Activated naive CD4-positive, alpha-beta T cell (primary cell): ENCODE data around the gene IL1RL2.

ENCODE experiments used
- DNase-seq, 4 experiments: peaks; one replicate each; lab custom pipeline; 2025; lab: John Stamatoyannopoulos, UW

Gene IL1RL2

GRCh38 chr2:102186791-102187495, at the start of gene IL1RL2:
IL1RL2 (plus strand) TSS chr2:102187023; CDS start chr2:102187868, 845 bp downstream.
- no peak for DNase-seq

GRCh38 chr2:102137138-102137537, 49.7 kb upstream of the IL1RL2 start:
- DNase-seq: no peak

- DNase-seq: no peak
Measured at GRCh38 chr2:102138331-102138730, 48.5 kb upstream of the IL1RL2 start.

GRCh38 chr2:102139851-102140250, 47.0 kb upstream of the IL1RL2 start:
- no peak for DNase-seq

- DNase-seq: no peak
Measured at GRCh38 chr2:102140377-102140776, 46.4 kb upstream of the IL1RL2 start.

GRCh38 chr2:102141011-102141943, 45.5 kb upstream of the IL1RL2 start:
- DNase-seq: no peak

GRCh38 chr2:102141970-102142828, 44.6 kb upstream of the IL1RL2 start, which contains the start of gene IL1R1:
IL1R1 (plus strand) TSS chr2:102142746; CDS start chr2:102157725, 14,979 bp downstream.
- no peak for DNase-seq

- no peak for DNase-seq
Measured at GRCh38 chr2:102142829-102143449, 43.9 kb upstream of the IL1RL2 start.

- DNase-seq: no peak
Measured at GRCh38 chr2:102143450-102143985, 43.3 kb upstream of the IL1RL2 start.

GRCh38 chr2:102144128-102144527, 42.7 kb upstream of the IL1RL2 start:
- DNase-seq: no peak

GRCh38 chr2:102145107-102145506, 41.7 kb upstream of the IL1RL2 start:
- DNase-seq: no peak

- DNase-seq: no peak
Measured at GRCh38 chr2:102145934-102146333, 40.9 kb upstream of the IL1RL2 start.

- no peak for DNase-seq
Measured at GRCh38 chr2:102147935-102148334, 38.9 kb upstream of the IL1RL2 start.

GRCh38 chr2:102149243-102149642, 37.6 kb upstream of the IL1RL2 start:
- no peak for DNase-seq

- no peak for DNase-seq
Measured at GRCh38 chr2:102149644-102150455, 37.0 kb upstream of the IL1RL2 start.

- no peak for DNase-seq
Measured at GRCh38 chr2:102154364-102154763, 32.5 kb upstream of the IL1RL2 start.

- DNase-seq: no peak
Measured at GRCh38 chr2:102154946-102155702, 31.7 kb upstream of the IL1RL2 start.

GRCh38 chr2:102155703-102156515, 30.9 kb upstream of the IL1RL2 start:
- DNase-seq: no peak
